ENCODE results near the gene PPP6R3.
A peak's percentile ranks its signal among the peaks of the same experiment; 100 is the strongest.
"Not testable (repeated sequence)": the region's sequence is repeated elsewhere in the genome, so short reads cannot be mapped to it uniquely, and the experiment has no call there.

PPP6R3 gene

GRCh38 chr11:68531129-68531693 lies 70.7 kb downstream of the PPP6R3 start:
- no peak for DNase-seq

DNA sequence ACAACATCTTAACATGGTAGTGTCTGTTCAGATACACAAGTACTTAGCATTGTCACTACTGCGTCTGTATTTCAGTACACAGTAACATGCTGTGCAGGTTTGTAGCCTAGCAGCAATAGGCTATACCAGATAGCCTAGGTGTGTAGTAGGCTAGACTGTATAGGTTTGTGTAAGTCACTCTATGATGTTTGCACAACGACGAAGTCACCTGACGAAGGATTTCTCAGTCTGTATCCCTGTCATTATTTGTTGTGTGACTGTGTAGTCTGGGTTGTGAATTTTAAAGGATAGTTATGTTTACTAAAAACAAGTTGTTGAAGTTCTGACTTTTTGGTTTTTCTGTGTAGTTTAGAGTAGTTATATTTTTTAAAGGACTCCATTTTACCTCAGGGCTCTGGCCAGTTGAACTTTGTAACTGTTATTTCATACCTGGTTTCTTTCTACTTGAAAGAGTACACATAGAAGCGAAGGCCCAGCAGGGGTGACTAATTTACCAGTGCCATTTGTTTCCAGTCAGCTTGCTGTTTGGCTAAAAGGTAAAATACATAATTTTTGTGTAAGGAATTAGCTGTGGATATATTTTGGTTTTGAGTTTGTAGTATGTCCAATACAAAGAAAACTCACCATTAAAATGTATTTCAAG lies 72.3 kb downstream of the PPP6R3 start:
- no peak for DNase-seq

- no peak for DNase-seq
Measured at GRCh38 chr11:68533945-68534344, 73.4 kb downstream of the PPP6R3 start.

DNA sequence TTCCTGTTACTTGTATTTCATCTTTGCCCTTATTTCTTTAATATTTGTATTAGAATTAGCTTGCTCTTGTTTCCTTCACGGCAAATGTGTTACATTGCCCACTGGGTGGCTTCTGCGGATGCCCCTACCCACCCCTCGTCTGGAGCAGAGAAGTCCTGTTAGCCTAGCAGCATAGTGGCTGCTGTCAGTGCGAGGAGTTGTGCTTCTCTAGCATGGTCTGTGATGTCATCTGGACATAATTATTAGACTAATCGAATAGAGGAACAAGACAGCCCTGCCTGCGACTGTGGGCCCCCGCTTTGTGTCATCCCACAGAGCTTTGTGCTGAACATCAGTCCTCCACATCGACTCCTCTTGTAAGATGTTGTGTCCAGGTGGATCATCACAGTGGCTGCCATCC lies 74.5 kb downstream of the PPP6R3 start:
- DNase-seq, result no peak

DNA sequence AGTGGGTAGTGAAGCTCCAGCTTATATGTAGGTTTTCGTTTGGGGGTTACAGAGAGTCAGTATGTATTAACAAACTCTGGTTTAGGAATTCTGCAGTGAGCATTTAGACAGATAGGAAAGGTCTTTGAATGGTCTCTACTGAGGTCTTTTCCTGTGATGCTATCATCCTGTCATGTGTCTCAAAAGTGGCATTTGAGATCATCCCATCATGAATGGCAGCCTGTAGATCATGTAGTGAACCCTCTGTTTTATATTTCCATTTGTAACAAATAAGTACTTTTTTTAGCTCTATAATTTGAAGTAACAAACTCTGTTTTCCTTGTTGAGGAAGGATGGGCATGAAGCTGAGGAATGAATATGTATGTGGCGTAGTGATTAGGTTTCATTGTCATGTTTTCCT lies 76.2 kb downstream of the PPP6R3 start:
- DNase-seq, result no peak

GRCh38 chr11:68538025-68538424 lies 77.5 kb downstream of the PPP6R3 start:
- DNase-seq, result no peak

DNA sequence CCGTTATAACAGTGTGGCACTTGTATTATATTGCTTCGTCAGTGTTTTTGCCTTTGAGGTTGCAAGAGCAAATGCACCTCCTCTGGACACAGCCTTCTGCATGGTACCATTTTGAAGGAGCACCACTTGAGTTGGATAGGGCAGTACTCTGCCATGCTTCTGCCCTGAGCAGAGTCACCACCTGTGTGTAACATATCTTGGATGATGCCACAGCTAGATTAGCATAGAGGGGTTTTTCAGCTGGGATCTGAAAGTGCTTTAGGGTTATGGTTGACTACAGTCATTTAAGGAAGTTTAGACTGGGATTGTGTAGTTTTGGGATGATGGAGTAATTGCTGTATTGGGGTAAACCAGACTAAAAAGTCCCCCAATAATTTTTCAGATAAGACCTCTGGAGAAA lies 78.8 kb downstream of the PPP6R3 start:
- no peak for DNase-seq

- DNase-seq, result not testable (repeated sequence)
Measured at GRCh38 chr11:68540504-68540903, 80.0 kb downstream of the PPP6R3 start.

GRCh38 chr11:68541116-68541515 lies 80.6 kb downstream of the PPP6R3 start:
- no peak for DNase-seq

GRCh38 chr11:68541991-68542390 lies 81.4 kb downstream of the PPP6R3 start:
- DNase-seq, result no peak

GRCh38 chr11:68542617-68543016 lies 82.1 kb downstream of the PPP6R3 start:
- no peak for DNase-seq

GRCh38 chr11:68543594-68543993 lies 83.0 kb downstream of the PPP6R3 start:
- DNase-seq, result no peak

DNA sequence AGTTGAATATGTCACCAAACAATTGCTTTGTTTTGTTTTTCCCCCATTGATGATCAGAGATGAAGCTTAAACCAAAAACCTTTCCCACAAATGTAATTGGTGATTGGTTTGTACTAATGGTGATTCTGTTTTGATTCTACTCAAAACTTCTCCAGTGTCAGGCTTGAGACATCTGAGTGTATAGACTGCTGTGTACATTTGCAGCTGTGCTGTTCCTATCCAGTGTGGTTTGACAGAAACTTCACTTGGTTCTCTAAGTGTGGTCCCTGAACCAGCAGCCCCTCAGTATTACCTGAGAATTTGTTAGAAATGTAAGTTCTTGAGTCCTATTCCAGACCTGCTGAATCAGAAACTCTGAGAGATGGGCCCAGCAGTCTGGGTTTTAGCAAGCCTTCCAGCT lies 84.8 kb downstream of the PPP6R3 start:
- no peak for DNase-seq

- no peak for DNase-seq
Measured at GRCh38 chr11:68545796-68546195, 85.2 kb downstream of the PPP6R3 start.

DNA sequence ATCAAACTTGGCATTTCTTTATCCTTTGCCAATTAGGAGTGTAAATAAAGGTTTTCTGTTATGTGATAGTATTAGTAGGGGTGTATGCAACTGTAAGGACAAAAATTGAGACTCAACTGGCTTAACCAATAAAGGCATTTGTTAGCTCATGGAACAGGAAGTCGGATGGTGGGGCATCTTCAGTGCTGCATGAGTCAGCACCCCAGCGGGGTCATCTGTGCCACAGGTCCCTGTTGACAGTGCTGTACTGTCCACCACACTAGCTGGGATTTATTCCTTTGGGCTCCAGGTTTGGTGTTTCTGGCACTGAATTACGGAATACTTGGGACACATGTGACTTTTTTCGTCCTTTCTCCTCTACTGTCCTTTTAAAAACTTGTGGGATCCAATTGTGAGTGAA lies 86.0 kb downstream of the PPP6R3 start:
- no peak for DNase-seq

DNA sequence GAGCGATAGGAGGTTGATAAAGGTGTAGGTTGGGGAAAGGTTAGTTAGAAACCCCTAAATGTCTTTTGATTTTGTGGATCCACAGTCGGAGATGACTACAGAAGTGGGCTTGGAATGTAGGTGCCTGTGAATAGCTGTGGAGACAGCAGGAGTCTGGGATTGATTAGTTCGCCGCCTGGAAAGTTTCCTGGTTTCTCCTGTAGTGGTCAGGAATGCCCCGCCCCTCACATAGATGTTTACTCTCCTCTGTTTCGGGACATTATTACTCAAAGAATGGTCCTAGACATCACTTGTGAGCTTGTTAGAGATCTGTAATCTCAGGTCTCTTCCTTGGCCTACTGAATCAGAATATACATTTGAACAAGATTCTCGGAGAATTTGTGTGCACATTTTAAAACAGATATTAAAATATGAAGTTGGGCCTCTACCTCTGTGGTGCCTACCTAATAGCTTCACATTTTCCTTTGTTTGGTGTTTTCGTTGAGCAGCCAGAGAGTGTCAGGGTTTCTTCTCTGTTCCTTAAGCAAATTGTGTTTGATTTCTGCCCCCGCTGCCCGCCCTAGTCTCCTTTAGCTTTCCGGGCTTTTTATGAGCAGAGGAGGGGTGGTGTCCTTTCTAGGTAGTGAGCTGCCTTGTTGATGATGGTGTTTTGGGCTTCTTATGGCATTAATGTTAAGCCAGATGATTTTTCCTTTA lies 89.4 kb downstream of the PPP6R3 start:
- no peak for DNase-seq

- no peak for DNase-seq
Measured at GRCh38 chr11:68550485-68550817, 89.9 kb downstream of the PPP6R3 start.

- DNase-seq, result no peak
Measured at GRCh38 chr11:68551223-68551622, 90.7 kb downstream of the PPP6R3 start.

GRCh38 chr11:68551777-68552176 lies 91.2 kb downstream of the PPP6R3 start:
- no peak for DNase-seq

GRCh38 chr11:68552542-68552941 lies 92.0 kb downstream of the PPP6R3 start:
- no peak for DNase-seq

DNA sequence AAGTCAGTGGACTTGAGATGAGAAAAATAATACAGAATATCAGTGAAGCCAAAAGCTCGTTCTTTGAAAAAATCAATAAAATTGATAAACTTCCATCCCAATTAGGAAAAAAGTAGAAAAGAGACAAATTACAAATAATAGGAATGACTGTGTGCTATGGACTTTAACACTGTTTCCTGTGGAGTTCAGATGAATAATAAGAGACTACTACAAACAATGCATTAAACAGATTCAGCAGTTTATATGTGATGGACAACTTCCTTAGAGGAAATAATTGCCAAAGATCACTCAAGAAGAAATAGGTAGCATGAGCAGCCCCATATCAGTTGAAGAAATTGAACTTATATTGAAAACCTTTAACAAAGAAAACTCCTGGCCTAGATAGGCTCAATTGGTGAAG lies 99.7 kb downstream of the PPP6R3 start:
- no peak for DNase-seq

DNA sequence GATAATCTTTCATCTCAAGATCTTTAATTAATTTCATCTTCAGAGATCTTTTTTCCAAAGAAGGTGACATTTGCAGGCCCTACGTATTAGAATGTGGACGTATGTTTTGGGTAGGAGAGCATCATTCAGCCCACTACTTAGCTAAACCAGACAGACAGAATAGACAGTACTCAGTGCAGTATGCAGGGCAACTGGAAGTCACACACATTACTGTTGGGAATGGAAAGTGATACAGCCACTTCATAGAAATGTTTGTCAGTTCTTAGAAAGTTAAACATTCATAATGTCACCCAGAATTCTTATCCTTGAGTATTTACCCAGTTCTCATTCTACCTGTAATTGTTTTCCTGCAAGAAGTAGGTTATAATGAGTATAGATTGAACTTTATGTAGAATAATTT lies 102.9 kb downstream of the PPP6R3 start:
- DNase-seq, result no peak

DNA sequence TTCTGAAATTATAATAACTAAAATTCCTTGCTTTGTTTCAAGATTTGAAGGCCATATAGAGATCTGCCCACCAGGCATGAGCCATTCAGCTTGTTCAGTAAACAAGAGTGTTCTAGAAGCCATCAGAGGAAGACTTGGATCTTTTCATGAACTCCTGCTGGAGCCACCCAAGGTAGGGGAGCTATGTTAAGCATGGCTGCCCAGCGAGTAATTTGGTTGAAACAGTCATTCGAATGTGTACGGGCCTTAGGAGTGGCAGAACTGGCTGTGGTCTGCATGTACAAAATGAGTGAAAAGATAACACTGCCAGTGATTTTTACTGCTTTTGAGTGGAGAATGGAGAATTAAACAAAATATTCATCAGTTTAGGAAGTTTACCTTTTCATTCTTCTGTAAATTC lies 103.7 kb downstream of the PPP6R3 start:
- DNase-seq, result no peak

DNA sequence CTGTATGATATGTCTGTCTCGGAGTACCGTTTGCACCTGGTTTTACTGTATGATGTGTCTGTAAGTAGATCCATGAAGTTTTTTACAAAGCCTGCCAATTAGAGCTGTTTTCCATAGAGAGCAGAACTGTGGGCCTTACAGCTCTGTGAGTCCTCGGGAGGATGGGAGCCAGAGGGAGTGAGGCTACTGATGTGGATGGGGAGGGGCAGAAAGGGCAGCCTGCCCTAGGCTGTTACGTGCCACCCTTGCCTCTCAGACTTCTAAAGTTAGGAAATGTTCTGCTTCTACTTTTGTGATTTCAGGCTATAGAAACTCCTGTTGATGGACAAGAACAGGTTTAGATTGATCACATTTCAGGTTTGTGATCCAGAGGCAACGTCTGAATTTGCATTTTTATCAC lies 105.2 kb downstream of the PPP6R3 start:
- peak; percentile 13 for DNase-seq

DNA sequence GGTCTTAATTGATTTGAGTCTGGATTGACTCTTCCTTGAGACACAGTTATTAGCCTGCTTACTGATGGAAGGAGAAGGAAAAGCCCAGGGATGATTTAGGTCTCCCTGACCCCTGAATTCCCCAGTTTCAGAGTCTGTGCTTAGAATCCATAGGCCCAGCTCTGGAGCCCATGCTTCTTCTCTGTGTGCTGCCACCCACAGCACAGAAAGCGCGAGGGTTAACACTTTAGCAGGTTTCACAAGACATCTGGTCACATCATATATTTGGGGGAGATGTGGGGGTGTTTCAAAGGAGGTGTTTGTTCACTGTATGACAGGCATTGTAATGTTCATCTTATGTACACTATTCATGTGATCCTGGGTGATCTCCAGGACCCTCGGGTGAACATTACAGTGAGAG lies 107.0 kb downstream of the PPP6R3 start:
- DNase-seq, result no peak

All from NCI-H526 treated with DMSO at 0.1 percent for 48 hours (cell line).